ENCODE measurements around the gene TRRAP.

Gene TRRAP

DNA sequence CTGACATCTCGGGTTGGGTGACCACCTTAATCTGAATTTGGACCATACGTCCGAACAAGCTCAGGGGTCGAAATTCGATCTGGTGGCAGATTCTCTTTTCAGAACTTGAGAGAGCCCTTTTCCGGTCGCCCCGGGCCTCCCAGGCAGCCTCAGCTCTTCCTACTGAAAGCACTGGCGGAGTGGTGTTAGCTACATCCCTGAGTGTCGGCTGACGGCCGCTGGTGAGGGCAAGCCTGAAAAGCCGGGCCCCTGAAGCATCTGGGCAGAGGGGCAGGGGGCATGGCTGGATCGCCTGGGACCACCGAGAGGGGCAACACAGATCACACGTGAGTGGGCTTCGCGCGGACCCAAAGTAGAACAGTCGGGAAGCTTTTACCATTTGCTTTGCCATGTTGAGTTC lies 149.5 kb downstream of the TRRAP start:
- Histone ChIP-seq H3K27ac (ENCODE audit: low read depth, low read length) (no peak overlapping the region), H3K4me3 (ENCODE audit: low read length) (no peak overlapping the region)

GRCh38 chr7:99028261-99028973 lies 150.1 kb downstream of the TRRAP start:
- no peak overlapping the region for H3K4me3 ChIP-seq (ENCODE audit: low read length)
- H3K9ac ChIP-seq (ENCODE audit: low read length) = no peak overlapping the region
- no peak overlapping the region for H3K27ac ChIP-seq (ENCODE audit: low read depth, low read length)
- H3K4me1 ChIP-seq (ENCODE audit: control insufficient read depth, insufficient read depth, low read length) = no peaks in the 10 kb centered on the region
- no peaks in the 10 kb centered on the region for H3K27me3 ChIP-seq (ENCODE audit: control insufficient read depth, insufficient read depth, low read length)
- H3K36me3 ChIP-seq (ENCODE audit: control insufficient read depth, insufficient read depth, low read length) = peaks cover 32% of the 10 kb centered on the region

More for the DNA sequence above, 149.5 kb downstream of the TRRAP start:
- Histone ChIP-seq H3K36me3 (ENCODE audit: control insufficient read depth, insufficient read depth, low read length) (peaks cover 32% of the 10 kb centered on the region), H3K27me3 (ENCODE audit: control insufficient read depth, insufficient read depth, low read length) (no peaks in the 10 kb centered on the region), H3K4me1 (ENCODE audit: control insufficient read depth, insufficient read depth, low read length) (no peaks in the 10 kb centered on the region), H3K9ac (ENCODE audit: low read length) (no peak overlapping the region)

DNA sequence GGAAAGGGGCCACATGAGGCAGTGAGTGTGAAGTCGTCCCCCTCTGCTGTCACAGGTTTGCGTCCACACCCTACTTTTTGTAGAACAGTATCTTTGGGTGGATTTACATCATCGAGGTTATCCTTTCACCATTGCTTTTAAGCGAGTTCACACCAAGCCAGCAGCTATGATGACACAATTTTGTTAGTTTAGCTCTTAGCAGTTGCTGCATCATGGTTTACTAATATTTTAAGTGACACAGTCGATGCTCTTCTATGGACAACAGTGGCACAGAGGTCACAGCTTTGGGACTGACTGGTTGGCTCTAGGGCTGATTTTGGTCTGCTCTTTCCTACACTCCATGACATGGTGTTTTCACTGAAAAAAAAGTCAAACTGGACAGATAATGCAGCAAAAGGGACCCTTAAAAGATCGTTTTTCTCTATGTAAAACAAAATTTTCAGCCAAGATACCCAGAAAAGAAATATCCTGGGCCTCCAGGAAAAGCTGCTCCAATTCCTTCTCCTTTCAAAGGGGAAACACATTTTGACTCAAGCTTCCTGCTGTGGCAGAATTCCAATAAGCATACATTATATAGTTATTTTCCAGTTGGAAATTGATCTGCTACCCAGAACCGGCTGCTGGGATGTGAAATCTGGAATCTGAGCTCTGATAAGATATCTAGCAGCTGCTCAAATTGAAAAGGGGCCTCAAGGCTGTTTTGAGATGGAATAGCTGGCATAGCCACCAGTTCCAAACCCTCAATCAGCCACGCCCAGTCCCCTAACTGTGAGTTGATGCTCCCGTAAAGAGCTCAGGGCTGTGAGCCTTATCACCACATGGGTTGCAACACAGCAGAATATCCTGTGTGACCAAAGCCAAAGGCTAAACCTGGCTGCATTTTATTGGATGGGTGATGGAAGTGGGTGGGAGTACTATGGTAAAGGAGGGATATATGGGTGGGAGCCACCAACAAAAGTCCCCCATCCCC lies 151.4 kb downstream of the TRRAP start:
- H3K36me3 ChIP-seq (ENCODE audit: control insufficient read depth, insufficient read depth, low read length) = peaks cover 41% of the 10 kb centered on the region
- H3K9ac ChIP-seq (ENCODE audit: low read length) = no peak overlapping the region
- H3K27me3 ChIP-seq (ENCODE audit: control insufficient read depth, insufficient read depth, low read length) = no peaks in the 10 kb centered on the region
- H3K4me3 ChIP-seq (ENCODE audit: low read length) = no peak overlapping the region
- H3K27ac ChIP-seq (ENCODE audit: low read depth, low read length) = peak overlapping the region; percentile 58
- H3K4me1 ChIP-seq (ENCODE audit: control insufficient read depth, insufficient read depth, low read length) = no peaks in the 10 kb centered on the region

GRCh38 chr7:99030457-99030856 lies 152.1 kb downstream of the TRRAP start:
- no peak overlapping the region for H3K9ac ChIP-seq (ENCODE audit: low read length)
- H3K4me3 ChIP-seq (ENCODE audit: low read length) = no peak overlapping the region
- no peaks in the 10 kb centered on the region for H3K27me3 ChIP-seq (ENCODE audit: control insufficient read depth, insufficient read depth, low read length)
- peaks cover 48% of the 10 kb centered on the region for H3K36me3 ChIP-seq (ENCODE audit: control insufficient read depth, insufficient read depth, low read length)
- peak overlapping the region; percentile 58 for H3K27ac ChIP-seq (ENCODE audit: low read depth, low read length)
- no peaks in the 10 kb centered on the region for H3K4me1 ChIP-seq (ENCODE audit: control insufficient read depth, insufficient read depth, low read length)

GRCh38 chr7:99030951-99031350 lies 152.6 kb downstream of the TRRAP start:
- H3K36me3 ChIP-seq (ENCODE audit: control insufficient read depth, insufficient read depth, low read length) = peaks cover 53% of the 10 kb centered on the region
- H3K4me3 ChIP-seq (ENCODE audit: low read length) = no peak overlapping the region
- no peak overlapping the region for H3K9ac ChIP-seq (ENCODE audit: low read length)
- H3K4me1 ChIP-seq (ENCODE audit: control insufficient read depth, insufficient read depth, low read length) = no peaks in the 10 kb centered on the region
- no peak overlapping the region for H3K27ac ChIP-seq (ENCODE audit: low read depth, low read length)
- no peaks in the 10 kb centered on the region for H3K27me3 ChIP-seq (ENCODE audit: control insufficient read depth, insufficient read depth, low read length)

DNA sequence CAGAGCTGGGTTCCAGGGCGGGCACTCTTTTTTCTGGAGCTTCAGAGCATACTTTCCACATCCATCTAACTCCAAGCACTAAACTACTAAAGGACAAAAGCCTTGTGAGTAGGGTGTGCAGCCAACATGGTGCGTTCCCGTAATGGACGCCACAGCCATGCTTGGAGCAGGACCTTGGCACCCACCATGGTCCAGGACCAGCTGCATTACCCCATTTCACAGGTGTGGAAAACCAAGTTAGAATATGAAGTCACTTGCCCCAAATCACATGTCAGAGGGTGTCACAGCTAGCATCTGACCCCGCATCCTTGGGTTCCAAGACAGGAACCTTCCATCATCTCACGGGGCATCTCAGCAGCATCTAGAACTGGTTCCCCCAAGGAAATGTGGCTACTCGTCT lies 153.2 kb downstream of the TRRAP start:
- Histone ChIP-seq H3K27me3 (ENCODE audit: control insufficient read depth, insufficient read depth, low read length) (no peaks in the 10 kb centered on the region), H3K4me1 (ENCODE audit: control insufficient read depth, insufficient read depth, low read length) (no peaks in the 10 kb centered on the region), H3K36me3 (ENCODE audit: control insufficient read depth, insufficient read depth, low read length) (peaks cover 57% of the 10 kb centered on the region), H3K9ac (ENCODE audit: low read length) (no peak overlapping the region), H3K4me3 (ENCODE audit: low read length) (no peak overlapping the region), H3K27ac (ENCODE audit: low read depth, low read length) (peak overlapping the region; percentile 60)

DNA sequence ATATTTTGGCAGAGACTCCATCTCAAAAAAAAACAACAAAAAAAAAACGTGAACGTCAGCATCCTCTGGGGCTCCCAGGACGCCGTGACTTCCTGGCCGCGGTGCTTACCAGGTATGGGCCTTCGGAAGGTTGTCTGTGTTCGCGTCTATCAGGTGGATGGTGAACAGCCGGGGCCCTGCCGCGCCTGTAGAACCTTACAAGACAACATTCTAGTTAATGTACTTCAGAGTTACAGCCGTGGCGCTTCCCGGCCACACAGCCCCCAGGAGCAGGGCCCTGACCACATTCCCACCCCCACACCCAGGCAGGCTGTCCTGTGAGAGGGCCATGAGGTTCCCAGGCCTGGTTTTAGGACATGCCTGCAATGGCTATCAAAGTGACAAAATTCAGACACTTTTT lies 154.6 kb downstream of the TRRAP start:
- no peak overlapping the region for H3K9ac ChIP-seq (ENCODE audit: low read length)
- no peaks in the 10 kb centered on the region for H3K4me1 ChIP-seq (ENCODE audit: control insufficient read depth, insufficient read depth, low read length)
- no peak overlapping the region for H3K4me3 ChIP-seq (ENCODE audit: low read length)
- H3K27me3 ChIP-seq (ENCODE audit: control insufficient read depth, insufficient read depth, low read length) = no peaks in the 10 kb centered on the region
- peaks cover 70% of the 10 kb centered on the region for H3K36me3 ChIP-seq (ENCODE audit: control insufficient read depth, insufficient read depth, low read length)
- no peak overlapping the region for H3K27ac ChIP-seq (ENCODE audit: low read depth, low read length)

DNA sequence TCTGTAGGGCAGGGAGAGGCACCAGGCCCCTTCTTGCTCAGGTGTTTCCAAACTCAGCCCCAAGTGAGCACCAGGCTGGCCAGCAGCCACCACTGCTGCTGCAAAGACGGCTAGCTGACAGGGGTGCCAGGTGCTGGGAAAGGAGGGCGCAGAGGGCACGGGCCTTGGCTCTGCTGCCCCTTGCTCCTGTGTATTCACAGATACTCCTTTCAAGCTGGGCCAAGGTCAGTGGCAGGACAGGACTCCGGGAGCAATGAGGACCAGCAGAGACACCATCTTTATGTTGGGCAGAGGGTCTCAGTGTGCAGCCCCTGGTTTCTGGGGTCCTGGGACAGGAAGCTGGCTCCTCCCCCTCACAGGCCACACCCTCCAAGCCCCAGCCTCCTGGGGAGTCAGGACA lies 155.4 kb downstream of the TRRAP start:
- Histone ChIP-seq H3K9ac (ENCODE audit: low read length) (no peak overlapping the region), H3K4me3 (ENCODE audit: low read length) (no peak overlapping the region), H3K27ac (ENCODE audit: low read depth, low read length) (no peak overlapping the region), H3K36me3 (ENCODE audit: control insufficient read depth, insufficient read depth, low read length) (peaks cover 68% of the 10 kb centered on the region), H3K27me3 (ENCODE audit: control insufficient read depth, insufficient read depth, low read length) (no peaks in the 10 kb centered on the region), H3K4me1 (ENCODE audit: control insufficient read depth, insufficient read depth, low read length) (no peaks in the 10 kb centered on the region)

- Histone ChIP-seq H3K9ac (ENCODE audit: low read length) (no peak overlapping the region), H3K4me3 (ENCODE audit: low read length) (no peak overlapping the region), H3K4me1 (ENCODE audit: control insufficient read depth, insufficient read depth, low read length) (no peaks in the 10 kb centered on the region), H3K36me3 (ENCODE audit: control insufficient read depth, insufficient read depth, low read length) (peaks cover 60% of the 10 kb centered on the region), H3K27ac (ENCODE audit: low read depth, low read length) (no peak overlapping the region), H3K27me3 (ENCODE audit: control insufficient read depth, insufficient read depth, low read length) (no peaks in the 10 kb centered on the region)
These were observed 156.8 kb downstream of the TRRAP start for GRCh38 chr7:99034932-99035722.

- Histone ChIP-seq H3K27me3 (ENCODE audit: control insufficient read depth, insufficient read depth, low read length) (no peaks in the 10 kb centered on the region), H3K4me1 (ENCODE audit: control insufficient read depth, insufficient read depth, low read length) (no peaks in the 10 kb centered on the region), H3K9ac (ENCODE audit: low read length) (no peak overlapping the region), H3K36me3 (ENCODE audit: control insufficient read depth, insufficient read depth, low read length) (peaks cover 53% of the 10 kb centered on the region), H3K4me3 (ENCODE audit: low read length) (no peak overlapping the region), H3K27ac (ENCODE audit: low read depth, low read length) (no peak overlapping the region)
These were observed 157.6 kb downstream of the TRRAP start for GRCh38 chr7:99035723-99036545.

GRCh38 chr7:99036546-99037111 lies 158.3 kb downstream of the TRRAP start:
- Histone ChIP-seq H3K27me3 (ENCODE audit: control insufficient read depth, insufficient read depth, low read length) (no peaks in the 10 kb centered on the region), H3K36me3 (ENCODE audit: control insufficient read depth, insufficient read depth, low read length) (peaks cover 46% of the 10 kb centered on the region), H3K4me3 (ENCODE audit: low read length) (no peak overlapping the region), H3K4me1 (ENCODE audit: control insufficient read depth, insufficient read depth, low read length) (no peaks in the 10 kb centered on the region), H3K27ac (ENCODE audit: low read depth, low read length) (no peak overlapping the region), H3K9ac (ENCODE audit: low read length) (no peak overlapping the region)

All from rectal smooth muscle tissue (tissue), 1 donor.